Peyer's patch (tissue), 4 donors: Measurements from ENCODE around the gene SLC4A3. TPM values are rescaled to one million over a fixed set of nuclear protein-coding genes. Genes with fewer than 3 reads are reported as not detected.

Experiments used
- DNase-seq, 3 donors: peaks; one replicate each; pipeline ENCODE4 v3.0.0-alpha.2; 2017 to 2019
- H3K27ac ChIP-seq, 4 donors: fragments of 200-600 bp; sonication (generic); one replicate each; pipeline ENCODE4 v1.5.1; 2016 to 2019
- H3K27me3 ChIP-seq, 2 donors: fragments of 200-600 bp; sonication (generic); one replicate each; pipeline ENCODE4 v1.5.1; 2019
- H3K36me3 ChIP-seq, 3 donors: fragments of 200-600 bp; sonication (generic); one replicate each; pipeline ENCODE4 v1.5.1; 2016 to 2019
- H3K4me1 ChIP-seq, 4 donors: fragments of 200-600 bp; sonication (generic); one replicate each; pipeline ENCODE4 v1.5.1; 2016 to 2019
- H3K4me3 ChIP-seq, 4 donors: fragments of 200-600 bp; sonication (generic); 1 replicate in 3 of 4; 2 replicates in 1 of 4; pipeline ENCODE4 v1.5.1; 2016 to 2019; ENCODE audit warnings: mild to moderate bottlenecking in 1 of 4
- H3K9me3 ChIP-seq, 4 donors: fragments of 200-600 bp; sonication (generic); one replicate each; pipeline ENCODE4 v1.5.1; 2016 to 2019; ENCODE audit warnings: mild to moderate bottlenecking in 1 of 4
- POLR2A ChIP-seq, 2 donors: fragments of 450-650 bp; IDR thresholded peaks; one replicate each; pipeline ENCODE4 v1.5.1; 2017; ENCODE audit warnings: antibody characterized with exemption in 2 of 2, mild to moderate bottlenecking in 2 of 2, moderate library complexity in 2 of 2
- total RNA-seq, 4 donors: library from RNA; depleted of rRNA; stranded (reverse); fragments of >200 nt; gene quantifications; one replicate each; pipeline ENCODE4 v1.1.0, GENCODE V29; 2016
- TF ChIP-seq, protein P1 (sequence below), 6 experiments: fragments of 450-650 bp in 4 of 6; fragments of 200-600 bp in 2 of 6; sonication (generic) in 1 of 6; IDR thresholded peaks; one replicate each; pipeline ENCODE4 v1.5.1; 2017 to 2019; ENCODE audit warnings: antibody characterized with exemption in 6 of 6, mild to moderate bottlenecking in 3 of 6, moderate library complexity in 1 of 6

SLC4A3 gene
- total RNA-seq, 4 donors from 2014 or later = 0.57 to 8.1 TPM; not detected in 2

DNA sequence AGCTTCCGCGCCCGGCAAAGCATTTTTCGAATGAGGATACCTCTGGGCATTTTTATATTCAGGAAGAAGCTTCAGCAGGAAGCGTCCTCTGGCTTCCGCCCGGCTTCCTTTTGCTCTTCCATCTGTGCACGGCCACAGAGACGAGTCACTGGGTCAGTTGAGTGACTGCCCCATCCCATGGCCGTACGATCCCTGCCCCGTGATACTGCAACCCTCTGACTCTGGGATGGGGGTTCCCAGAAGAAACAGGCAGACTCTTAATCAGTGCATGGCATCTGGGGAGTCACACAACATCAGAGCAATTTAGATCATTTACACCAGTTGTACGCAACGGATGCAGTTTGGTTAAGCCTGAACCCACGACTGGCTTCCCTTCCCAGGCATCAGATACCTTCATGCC, 40.9 kb downstream of the SLC4A3 start:
- H3K4me3 ChIP-seq = no peak overlapping the region
- no peaks in the 10 kb centered on the region for H3K4me1 ChIP-seq
- H3K27ac ChIP-seq = no peak overlapping the region
- H3K9me3 ChIP-seq = no peaks in the 10 kb centered on the region
- TF ChIP-seq POLR2A (IDR thresholded peaks at IDR 0.05) = no peak
- TF ChIP-seq, protein P1, sequence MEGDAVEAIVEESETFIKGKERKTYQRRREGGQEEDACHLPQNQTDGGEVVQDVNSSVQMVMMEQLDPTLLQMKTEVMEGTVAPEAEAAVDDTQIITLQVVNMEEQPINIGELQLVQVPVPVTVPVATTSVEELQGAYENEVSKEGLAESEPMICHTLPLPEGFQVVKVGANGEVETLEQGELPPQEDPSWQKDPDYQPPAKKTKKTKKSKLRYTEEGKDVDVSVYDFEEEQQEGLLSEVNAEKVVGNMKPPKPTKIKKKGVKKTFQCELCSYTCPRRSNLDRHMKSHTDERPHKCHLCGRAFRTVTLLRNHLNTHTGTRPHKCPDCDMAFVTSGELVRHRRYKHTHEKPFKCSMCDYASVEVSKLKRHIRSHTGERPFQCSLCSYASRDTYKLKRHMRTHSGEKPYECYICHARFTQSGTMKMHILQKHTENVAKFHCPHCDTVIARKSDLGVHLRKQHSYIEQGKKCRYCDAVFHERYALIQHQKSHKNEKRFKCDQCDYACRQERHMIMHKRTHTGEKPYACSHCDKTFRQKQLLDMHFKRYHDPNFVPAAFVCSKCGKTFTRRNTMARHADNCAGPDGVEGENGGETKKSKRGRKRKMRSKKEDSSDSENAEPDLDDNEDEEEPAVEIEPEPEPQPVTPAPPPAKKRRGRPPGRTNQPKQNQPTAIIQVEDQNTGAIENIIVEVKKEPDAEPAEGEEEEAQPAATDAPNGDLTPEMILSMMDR (IDR thresholded peaks at IDR 0.05) = no peak
- H3K27me3 ChIP-seq = no peaks in the 10 kb centered on the region
- H3K36me3 ChIP-seq = no peaks in the 10 kb centered on the region
- DNase-seq = peak in 1 of 3 donors; percentile 14

DNA sequence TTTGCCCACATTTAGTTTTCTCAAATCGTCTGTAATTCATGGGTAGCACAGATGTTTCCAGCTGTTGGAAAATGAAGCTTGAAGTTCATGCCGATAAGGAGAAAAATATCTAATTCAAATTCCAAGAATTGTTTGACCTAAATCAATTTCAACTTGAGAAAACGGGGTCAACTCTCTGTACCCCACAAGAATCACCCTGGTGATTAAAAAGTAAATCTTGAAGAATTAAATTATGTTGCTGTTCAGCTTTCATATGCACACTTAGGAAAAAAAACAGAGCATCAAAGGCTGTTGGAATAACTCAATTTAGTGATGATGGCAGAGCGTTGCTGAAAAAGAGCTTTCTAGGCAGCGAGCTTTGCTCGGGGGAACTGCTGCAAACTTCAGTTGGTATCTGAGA, 43.0 kb downstream of the SLC4A3 start:
- DNase-seq = no peak
- Histone ChIP-seq H3K4me3 (no peak overlapping the region), H3K9me3 (no peaks in the 10 kb centered on the region), H3K27me3 (no peaks in the 10 kb centered on the region), H3K27ac (no peak overlapping the region), H3K36me3 (no peaks in the 10 kb centered on the region), H3K4me1 (no peaks in the 10 kb centered on the region)
- TF ChIP-seq, protein P1 (IDR thresholded peaks at IDR 0.05) = no peak
- no peak for TF ChIP-seq POLR2A (IDR thresholded peaks at IDR 0.05)

DNA sequence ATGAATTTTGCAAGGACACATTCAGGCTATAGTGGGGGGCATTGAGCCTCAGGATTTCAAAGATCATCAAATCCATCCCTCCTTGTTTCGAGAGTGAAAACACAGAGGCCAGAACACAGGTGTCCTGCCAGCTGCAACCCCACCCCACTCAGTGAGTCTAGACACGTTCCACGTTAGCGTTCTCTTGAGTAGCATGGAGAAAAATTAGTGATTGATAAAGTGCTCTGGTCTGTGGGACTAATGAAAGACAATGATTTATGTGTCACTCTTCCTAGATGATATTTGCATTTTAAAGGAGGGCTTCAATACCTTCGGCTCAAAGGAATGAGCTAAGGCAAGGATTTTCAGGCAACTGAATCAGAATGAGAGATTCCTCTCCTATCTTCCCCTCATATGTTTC, 43.8 kb downstream of the SLC4A3 start:
- Histone ChIP-seq H3K27ac (no peak overlapping the region), H3K36me3 (no peaks in the 10 kb centered on the region), H3K9me3 (no peaks in the 10 kb centered on the region), H3K27me3 (no peaks in the 10 kb centered on the region), H3K4me3 (no peak overlapping the region), H3K4me1 (no peaks in the 10 kb centered on the region)
- no peak for DNase-seq
- TF ChIP-seq, protein P1 (IDR thresholded peaks at IDR 0.05) = no peak
- TF ChIP-seq POLR2A (IDR thresholded peaks at IDR 0.05) = no peak

DNA sequence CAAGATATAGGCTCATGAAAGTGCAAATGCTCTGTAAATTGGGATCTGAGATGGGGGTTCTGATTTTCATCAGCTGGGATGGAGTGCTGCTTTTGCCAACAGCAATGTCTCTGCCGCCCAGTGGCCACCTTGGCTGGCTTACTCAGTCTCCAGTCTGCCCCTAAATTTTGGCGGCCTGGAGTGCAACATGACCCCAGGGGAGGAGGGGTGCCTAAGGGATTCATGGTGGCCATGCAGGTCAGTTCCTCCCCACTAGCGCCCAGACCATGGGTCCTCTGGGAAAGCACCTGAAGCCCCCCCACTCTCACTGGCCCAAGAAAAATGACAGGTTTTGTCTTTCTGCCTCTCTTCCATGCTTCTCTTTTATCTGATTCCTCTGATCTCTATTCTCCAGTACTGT, 45.0 kb downstream of the SLC4A3 start:
- H3K4me1 ChIP-seq = no peaks in the 10 kb centered on the region
- no peak for TF ChIP-seq POLR2A (IDR thresholded peaks at IDR 0.05)
- TF ChIP-seq, protein P1 (IDR thresholded peaks at IDR 0.05) = no peak
- no peaks in the 10 kb centered on the region for H3K36me3 ChIP-seq
- no peaks in the 10 kb centered on the region for H3K27me3 ChIP-seq
- no peak overlapping the region for H3K4me3 ChIP-seq
- no peaks in the 10 kb centered on the region for H3K9me3 ChIP-seq
- H3K27ac ChIP-seq = no peak overlapping the region
- DNase-seq = no peak

DNA sequence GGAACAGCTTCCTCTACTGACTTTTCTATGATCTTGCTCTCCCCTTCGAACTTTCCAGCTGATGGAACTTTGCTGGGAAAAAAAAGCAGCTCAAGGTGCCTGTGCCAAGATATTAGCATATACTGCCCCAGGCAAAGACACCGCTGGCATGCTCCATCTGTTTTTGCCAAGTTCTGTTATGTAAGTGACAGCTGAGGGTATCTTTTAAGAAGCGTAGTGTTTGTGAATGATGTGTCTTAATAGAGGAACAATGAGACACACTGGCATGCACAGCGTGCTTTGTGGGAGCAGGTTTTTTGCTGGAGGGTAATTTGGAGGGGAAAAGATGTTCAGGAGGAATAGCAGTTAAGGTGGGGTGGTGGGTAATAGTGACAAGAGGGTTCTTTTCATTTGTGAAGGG, 47.8 kb downstream of the SLC4A3 start:
- no peak overlapping the region for H3K27ac ChIP-seq
- TF ChIP-seq, protein P1 (IDR thresholded peaks at IDR 0.05) = no peak
- TF ChIP-seq POLR2A (IDR thresholded peaks at IDR 0.05) = no peak

DNA sequence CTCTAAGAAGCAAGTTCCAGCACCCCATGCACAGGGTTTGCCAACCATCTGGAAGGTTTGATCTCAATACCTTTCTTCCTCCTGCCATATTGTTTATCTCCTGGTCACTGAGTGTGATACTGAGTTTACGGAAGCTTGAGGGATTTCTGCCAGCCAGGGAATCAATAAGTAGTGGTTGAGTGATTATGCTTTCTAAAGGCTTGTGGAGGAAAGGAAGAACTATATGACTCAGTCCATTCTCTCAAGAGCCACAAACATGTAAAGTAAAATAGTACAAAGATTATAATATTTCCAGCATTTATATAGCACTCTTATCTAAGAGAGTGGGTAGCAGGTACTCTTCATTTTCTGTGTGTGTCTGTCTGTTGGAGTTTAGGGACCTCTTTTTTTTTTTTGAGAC, 49.2 kb downstream of the SLC4A3 start:
- TF ChIP-seq, protein P1 (IDR thresholded peaks at IDR 0.05) = no peak
- TF ChIP-seq POLR2A (IDR thresholded peaks at IDR 0.05) = no peak
- H3K27me3 ChIP-seq = no peaks in the 10 kb centered on the region
- no peak overlapping the region for H3K4me3 ChIP-seq
- no peak for DNase-seq
- H3K27ac ChIP-seq = no peak overlapping the region
- no peaks in the 10 kb centered on the region for H3K36me3 ChIP-seq
- H3K9me3 ChIP-seq = no peaks in the 10 kb centered on the region
- H3K4me1 ChIP-seq = no peaks in the 10 kb centered on the region

More for the DNA sequence above, 47.8 kb downstream of the SLC4A3 start:
- no peaks in the 10 kb centered on the region for H3K4me1 ChIP-seq
- no peak overlapping the region for H3K4me3 ChIP-seq
- H3K36me3 ChIP-seq = no peaks in the 10 kb centered on the region
- H3K9me3 ChIP-seq = no peaks in the 10 kb centered on the region
- H3K27me3 ChIP-seq = no peaks in the 10 kb centered on the region
- no peak for DNase-seq
